SK-N-SH treated with all-trans-retinoic acid at 6 μM for 48 hours (cell line): Measurements from ENCODE around the gene ACOXL.

Source experiments
- ATAC-seq: fragments of 200-7000 bp; cut with Tn5 transposase; 3 replicates; pipeline ENCODE4 v1.9.1; 2020; ENCODE audit warnings: mild to moderate bottlenecking, moderate library complexity
- ARNTL ChIP-seq: fragments of 450-650 bp; formaldehyde crosslinking; IDR thresholded peaks from 2 replicates; pipeline ENCODE4 v1.5.0; 2020; ENCODE audit warnings: low read depth, mild to moderate bottlenecking, moderate library complexity, borderline replicate concordance
- BACH2 ChIP-seq: fragments of 250-450 bp; sonication (Bioruptor Pico); IDR thresholded peaks from 2 replicates; pipeline ENCODE4 v1.9.0; 2021; ENCODE audit warnings: mild to moderate bottlenecking, borderline replicate concordance
- CSDC2 ChIP-seq: fragments of 250-450 bp; sonication (Bioruptor Pico); IDR thresholded peaks from 2 replicates; pipeline ENCODE4 v1.5.0; 2020; ENCODE audit warnings: mild to moderate bottlenecking, moderate library complexity
- ESRRG ChIP-seq: fragments of 250-450 bp; sonication (Bioruptor Pico); IDR thresholded peaks from 2 replicates; pipeline ENCODE4 v1.6.1; 2021; ENCODE audit warnings: mild to moderate bottlenecking
- GLIS3 ChIP-seq: fragments of 250-450 bp; sonication (Bioruptor Pico); IDR thresholded peaks from 2 replicates; pipeline ENCODE4 v1.5.0; 2020; ENCODE audit warnings: mild to moderate bottlenecking, moderate library complexity
- ISL1 ChIP-seq: fragments of 250-450 bp; sonication (Bioruptor Pico); IDR thresholded peaks from 2 replicates; pipeline ENCODE4 v2.1.2; 2022; ENCODE audit warnings: mild to moderate bottlenecking, moderate library complexity
- OSR1 ChIP-seq: fragments of 250-450 bp; sonication (Bioruptor Pico); IDR thresholded peaks from 2 replicates; pipeline ENCODE4 v1.8.0; 2022; ENCODE audit warnings: moderate library complexity, mild to moderate bottlenecking, inconsistent platforms
- PPARA ChIP-seq: fragments of 250-450 bp; sonication (Bioruptor Pico); IDR thresholded peaks from 2 replicates; pipeline ENCODE4 v1.5.0; 2020; ENCODE audit warnings: mild to moderate bottlenecking, borderline replicate concordance
- RARB ChIP-seq: fragments of 250-450 bp; sonication (Bioruptor Pico); IDR thresholded peaks from 2 replicates; pipeline ENCODE4 v1.8.0; 2021; ENCODE audit warnings: mild to moderate bottlenecking, moderate library complexity
- SNAI2 ChIP-seq: fragments of 250-450 bp; sonication (Bioruptor Pico); IDR thresholded peaks from 2 replicates; pipeline ENCODE4 v1.5.0; 2020; ENCODE audit warnings: mild to moderate bottlenecking, moderate library complexity
- TCF4 ChIP-seq: fragments of 250-450 bp; sonication (Bioruptor Pico); IDR thresholded peaks from 2 replicates; pipeline ENCODE4 v1.8.0; 2021; ENCODE audit warnings: mild to moderate bottlenecking, moderate library complexity, borderline replicate concordance
- TOX ChIP-seq: fragments of 250-450 bp; sonication (Bioruptor Pico); IDR thresholded peaks from 2 replicates; pipeline ENCODE4 v1.8.0; 2021; ENCODE audit warnings: mild to moderate bottlenecking, moderate library complexity, borderline replicate concordance
- ZC3H10 ChIP-seq: fragments of 250-450 bp; sonication (Bioruptor Pico); IDR thresholded peaks from 2 replicates; pipeline ENCODE4 v1.5.1; 2021; ENCODE audit warnings: mild to moderate bottlenecking, moderate library complexity
- ZFP3 ChIP-seq: fragments of 250-450 bp; sonication (Bioruptor Pico); IDR thresholded peaks from 2 replicates; pipeline ENCODE4 v1.5.0; 2020; ENCODE audit warnings: mild to moderate bottlenecking, moderate library complexity
- ZNF565 ChIP-seq: fragments of 450-650 bp; formaldehyde crosslinking; conservative IDR thresholded peaks from 2 replicates; pipeline ENCODE4 v1.5.0; 2020; ENCODE audit warnings: low read depth, mild to moderate bottlenecking, moderate library complexity
- ZNF70 ChIP-seq: fragments of 450-650 bp; formaldehyde crosslinking; IDR thresholded peaks from 2 replicates; pipeline ENCODE4 v1.5.0; 2020; ENCODE audit warnings: mild to moderate bottlenecking, moderate library complexity
- ZNF8 ChIP-seq: fragments of 450-650 bp; formaldehyde crosslinking; IDR thresholded peaks from 2 replicates; pipeline ENCODE4 v1.5.0; 2020; ENCODE audit warnings: mild to moderate bottlenecking, moderate library complexity
- TF ChIP-seq, protein P1 (sequence below): fragments of 250-450 bp; sonication (Bioruptor Pico); IDR thresholded peaks from 2 replicates; pipeline ENCODE4 v1.5.1; 2021; ENCODE audit warnings: mild to moderate bottlenecking, moderate library complexity
- TF ChIP-seq, protein P2 (sequence below): fragments of 250-450 bp; sonication (Bioruptor Pico); IDR thresholded peaks from 2 replicates; pipeline ENCODE4 v1.8.0; 2020; ENCODE audit warnings: mild to moderate bottlenecking, moderate library complexity, borderline replicate concordance
- TF ChIP-seq, protein P3 (sequence below): fragments of 250-450 bp; sonication (Bioruptor Pico); IDR thresholded peaks from 2 replicates; pipeline ENCODE4 v1.5.1; 2020; ENCODE audit warnings: low read depth, mild to moderate bottlenecking, moderate library complexity
- TF ChIP-seq, protein P4 (sequence below): fragments of 250-450 bp; sonication (Bioruptor Pico); IDR thresholded peaks from 2 replicates; pipeline ENCODE4 v1.5.0; 2020; ENCODE audit warnings: mild to moderate bottlenecking, moderate library complexity

ACOXL gene

DNA sequence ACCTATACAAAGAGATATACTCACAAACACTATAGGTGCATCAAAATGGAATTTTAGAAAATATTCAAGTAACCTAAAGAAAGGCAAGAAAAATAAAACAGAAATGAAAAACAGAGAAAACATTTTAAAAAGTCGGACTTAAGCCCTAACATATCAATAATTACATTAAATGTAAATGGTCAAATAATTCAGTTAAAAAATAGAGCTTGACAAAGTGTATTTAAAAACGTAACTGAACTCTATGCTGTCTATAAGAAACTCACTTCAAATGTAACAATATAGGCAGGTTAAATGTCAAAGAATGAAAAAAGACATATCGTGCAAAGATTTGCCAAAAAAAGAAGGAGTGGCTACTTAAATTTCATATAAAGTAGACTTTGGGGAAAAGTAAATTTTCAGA, 163.9 kb downstream of the ACOXL start:
- TF ChIP-seq, protein P1, sequence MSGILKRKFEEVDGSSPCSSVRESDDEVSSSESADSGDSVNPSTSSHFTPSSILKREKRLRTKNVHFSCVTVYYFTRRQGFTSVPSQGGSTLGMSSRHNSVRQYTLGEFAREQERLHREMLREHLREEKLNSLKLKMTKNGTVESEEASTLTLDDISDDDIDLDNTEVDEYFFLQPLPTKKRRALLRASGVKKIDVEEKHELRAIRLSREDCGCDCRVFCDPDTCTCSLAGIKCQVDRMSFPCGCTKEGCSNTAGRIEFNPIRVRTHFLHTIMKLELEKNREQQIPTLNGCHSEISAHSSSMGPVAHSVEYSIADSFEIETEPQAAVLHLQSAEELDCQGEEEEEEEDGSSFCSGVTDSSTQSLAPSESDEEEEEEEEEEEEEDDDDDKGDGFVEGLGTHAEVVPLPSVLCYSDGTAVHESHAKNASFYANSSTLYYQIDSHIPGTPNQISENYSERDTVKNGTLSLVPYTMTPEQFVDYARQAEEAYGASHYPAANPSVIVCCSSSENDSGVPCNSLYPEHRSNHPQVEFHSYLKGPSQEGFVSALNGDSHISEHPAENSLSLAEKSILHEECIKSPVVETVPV (CRISPR knock-in tag), result no peak
- TF ChIP-seq CSDC2 (CRISPR knock-in tag), result no peak
- TF ChIP-seq OSR1 (CRISPR knock-in tag), result no peak
- TF ChIP-seq ZC3H10 (CRISPR knock-in tag), result no peak
- no peak for TF ChIP-seq ESRRG (CRISPR knock-in tag)
- no peak for TF ChIP-seq BACH2 (CRISPR knock-in tag)
- TF ChIP-seq ZFP3 (CRISPR knock-in tag), result no peak
- no peak for TF ChIP-seq ISL1
- no peak for TF ChIP-seq RARB (CRISPR knock-in tag)
- no peak for TF ChIP-seq ZNF8 (CRISPR knock-in tag)
- TF ChIP-seq ARNTL, result no peak
- TF ChIP-seq, protein P2, sequence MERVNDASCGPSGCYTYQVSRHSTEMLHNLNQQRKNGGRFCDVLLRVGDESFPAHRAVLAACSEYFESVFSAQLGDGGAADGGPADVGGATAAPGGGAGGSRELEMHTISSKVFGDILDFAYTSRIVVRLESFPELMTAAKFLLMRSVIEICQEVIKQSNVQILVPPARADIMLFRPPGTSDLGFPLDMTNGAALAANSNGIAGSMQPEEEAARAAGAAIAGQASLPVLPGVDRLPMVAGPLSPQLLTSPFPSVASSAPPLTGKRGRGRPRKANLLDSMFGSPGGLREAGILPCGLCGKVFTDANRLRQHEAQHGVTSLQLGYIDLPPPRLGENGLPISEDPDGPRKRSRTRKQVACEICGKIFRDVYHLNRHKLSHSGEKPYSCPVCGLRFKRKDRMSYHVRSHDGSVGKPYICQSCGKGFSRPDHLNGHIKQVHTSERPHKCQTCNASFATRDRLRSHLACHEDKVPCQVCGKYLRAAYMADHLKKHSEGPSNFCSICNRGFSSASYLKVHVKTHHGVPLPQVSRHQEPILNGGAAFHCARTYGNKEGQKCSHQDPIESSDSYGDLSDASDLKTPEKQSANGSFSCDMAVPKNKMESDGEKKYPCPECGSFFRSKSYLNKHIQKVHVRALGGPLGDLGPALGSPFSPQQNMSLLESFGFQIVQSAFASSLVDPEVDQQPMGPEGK (CRISPR knock-in tag), result no peak
- TF ChIP-seq ZNF565 (CRISPR knock-in tag), result no peak
- no peak for TF ChIP-seq TOX (CRISPR knock-in tag)
- no peak for TF ChIP-seq ZNF70 (CRISPR knock-in tag)
- TF ChIP-seq, protein P3, sequence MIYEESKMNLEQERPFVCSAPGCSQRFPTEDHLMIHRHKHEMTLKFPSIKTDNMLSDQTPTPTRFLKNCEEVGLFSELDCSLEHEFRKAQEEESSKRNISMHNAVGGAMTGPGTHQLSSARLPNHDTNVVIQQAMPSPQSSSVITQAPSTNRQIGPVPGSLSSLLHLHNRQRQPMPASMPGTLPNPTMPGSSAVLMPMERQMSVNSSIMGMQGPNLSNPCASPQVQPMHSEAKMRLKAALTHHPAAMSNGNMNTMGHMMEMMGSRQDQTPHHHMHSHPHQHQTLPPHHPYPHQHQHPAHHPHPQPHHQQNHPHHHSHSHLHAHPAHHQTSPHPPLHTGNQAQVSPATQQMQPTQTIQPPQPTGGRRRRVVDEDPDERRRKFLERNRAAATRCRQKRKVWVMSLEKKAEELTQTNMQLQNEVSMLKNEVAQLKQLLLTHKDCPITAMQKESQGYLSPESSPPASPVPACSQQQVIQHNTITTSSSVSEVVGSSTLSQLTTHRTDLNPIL, result no peak
- ATAC-seq, result no peak

DNA sequence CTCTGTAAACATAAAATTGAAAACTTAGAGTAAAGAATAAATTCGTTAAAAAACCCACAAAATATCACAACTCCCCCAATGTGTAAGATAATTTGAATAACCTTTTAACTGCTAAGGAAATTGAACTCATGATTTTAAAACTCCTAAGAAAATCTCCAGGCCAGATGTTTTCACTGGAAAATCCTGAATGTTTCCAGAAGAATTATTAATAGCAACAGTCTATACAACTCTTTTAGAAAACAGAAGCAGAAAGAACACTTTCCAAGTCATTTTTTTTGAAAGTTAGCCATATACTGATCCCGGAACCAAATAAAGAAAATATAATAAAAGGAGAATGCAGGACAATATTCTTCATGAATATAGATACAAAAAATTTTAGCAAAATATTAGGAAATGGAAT, 165.6 kb downstream of the ACOXL start:
- TF ChIP-seq PPARA (CRISPR knock-in tag) (no peak), ARNTL (no peak)
- TF ChIP-seq, all 23 proteins: peak for 0
- ATAC-seq, result no peak

DNA sequence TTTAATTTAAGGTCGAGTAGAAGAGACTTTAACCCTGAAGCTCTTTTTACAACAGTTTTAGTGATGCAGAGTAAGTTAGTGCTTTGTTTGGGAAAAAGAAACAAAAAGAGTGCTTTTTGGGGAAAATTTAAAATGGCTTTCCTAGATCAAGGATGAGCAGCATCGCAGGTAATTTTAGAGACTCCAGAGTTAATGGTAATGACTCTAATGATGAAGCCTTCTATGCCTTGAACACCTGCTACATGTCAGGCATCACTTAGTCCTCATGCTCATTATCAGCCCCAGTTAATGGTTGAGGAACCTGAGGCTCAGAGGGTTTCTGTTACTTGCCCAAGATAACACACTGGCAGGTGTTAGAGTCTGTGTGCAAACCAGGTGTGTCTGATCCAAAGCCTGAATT, 167.8 kb downstream of the ACOXL start:
- ATAC-seq, result no peak
- TF ChIP-seq TCF4 (CRISPR knock-in tag) (no peak), GLIS3 (no peak), ZNF70 (CRISPR knock-in tag) (no peak)
- TF ChIP-seq, protein P3, result no peak

DNA sequence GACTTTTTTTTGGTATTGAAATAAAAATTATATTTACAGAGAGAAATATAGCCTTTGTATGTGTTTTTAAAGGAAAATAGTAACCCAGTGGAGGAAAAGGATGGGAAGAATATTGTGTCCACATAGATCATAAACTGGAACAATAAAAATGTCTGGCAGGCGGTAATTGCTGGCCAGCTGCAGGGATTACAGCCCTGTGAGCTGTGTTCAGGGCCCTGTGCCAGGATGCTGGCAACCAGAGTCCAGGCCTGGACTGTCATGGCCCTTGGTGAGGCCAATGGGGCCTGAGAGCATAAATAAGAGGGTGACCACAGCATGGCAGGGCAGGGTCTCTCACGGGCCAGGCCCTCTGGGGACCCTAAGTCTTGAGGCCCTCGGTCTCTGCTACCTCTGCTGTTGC, 171.2 kb downstream of the ACOXL start:
- TF ChIP-seq, protein P1 (CRISPR knock-in tag), result no peak
- no peak for TF ChIP-seq ZNF8 (CRISPR knock-in tag)
- TF ChIP-seq GLIS3, result no peak
- TF ChIP-seq, protein P4, sequence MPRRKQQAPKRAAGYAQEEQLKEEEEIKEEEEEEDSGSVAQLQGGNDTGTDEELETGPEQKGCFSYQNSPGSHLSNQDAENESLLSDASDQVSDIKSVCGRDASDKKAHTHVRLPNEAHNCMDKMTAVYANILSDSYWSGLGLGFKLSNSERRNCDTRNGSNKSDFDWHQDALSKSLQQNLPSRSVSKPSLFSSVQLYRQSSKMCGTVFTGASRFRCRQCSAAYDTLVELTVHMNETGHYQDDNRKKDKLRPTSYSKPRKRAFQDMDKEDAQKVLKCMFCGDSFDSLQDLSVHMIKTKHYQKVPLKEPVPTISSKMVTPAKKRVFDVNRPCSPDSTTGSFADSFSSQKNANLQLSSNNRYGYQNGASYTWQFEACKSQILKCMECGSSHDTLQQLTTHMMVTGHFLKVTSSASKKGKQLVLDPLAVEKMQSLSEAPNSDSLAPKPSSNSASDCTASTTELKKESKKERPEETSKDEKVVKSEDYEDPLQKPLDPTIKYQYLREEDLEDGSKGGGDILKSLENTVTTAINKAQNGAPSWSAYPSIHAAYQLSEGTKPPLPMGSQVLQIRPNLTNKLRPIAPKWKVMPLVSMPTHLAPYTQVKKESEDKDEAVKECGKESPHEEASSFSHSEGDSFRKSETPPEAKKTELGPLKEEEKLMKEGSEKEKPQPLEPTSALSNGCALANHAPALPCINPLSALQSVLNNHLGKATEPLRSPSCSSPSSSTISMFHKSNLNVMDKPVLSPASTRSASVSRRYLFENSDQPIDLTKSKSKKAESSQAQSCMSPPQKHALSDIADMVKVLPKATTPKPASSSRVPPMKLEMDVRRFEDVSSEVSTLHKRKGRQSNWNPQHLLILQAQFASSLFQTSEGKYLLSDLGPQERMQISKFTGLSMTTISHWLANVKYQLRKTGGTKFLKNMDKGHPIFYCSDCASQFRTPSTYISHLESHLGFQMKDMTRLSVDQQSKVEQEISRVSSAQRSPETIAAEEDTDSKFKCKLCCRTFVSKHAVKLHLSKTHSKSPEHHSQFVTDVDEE (CRISPR knock-in tag), result peak; percentile 30; the same call in 1 of the 2 replicates
- no peak for TF ChIP-seq BACH2 (CRISPR knock-in tag)
- TF ChIP-seq, protein P3, result no peak
- TF ChIP-seq ZNF70 (CRISPR knock-in tag), result no peak
- TF ChIP-seq, protein P2 (CRISPR knock-in tag), result no peak
- no peak for TF ChIP-seq ZC3H10 (CRISPR knock-in tag)
- TF ChIP-seq TCF4 (CRISPR knock-in tag), result 0 out of 2 replicates have a peak, but pooled peaks have one; percentile 34
- TF ChIP-seq PPARA (CRISPR knock-in tag), result no peak
- no peak for TF ChIP-seq OSR1 (CRISPR knock-in tag)
- TF ChIP-seq ESRRG (CRISPR knock-in tag), result no peak
- TF ChIP-seq SNAI2 (CRISPR knock-in tag), result no peak
- no peak for TF ChIP-seq CSDC2 (CRISPR knock-in tag)
- no peak for TF ChIP-seq ISL1
- no peak for ATAC-seq
